ENCODE data around the gene BCL10.

The BCL10 gene

GRCh38 chr1:85279458-85280080 is 3.1 kb upstream of the BCL10 start:
- Histone ChIP-seq H3K27ac (ENCODE audit: extremely low read depth, low read depth, low read length) (no peak overlapping the region), H3K4me1 (ENCODE audit: control insufficient read depth, insufficient read depth, low read length) (peaks cover 2% of the 10 kb centered on the region), H3K36me3 (ENCODE audit: control insufficient read depth in 2 of 2, insufficient read depth in 1 of 2, low read length in 2 of 2) (no peaks in the 10 kb centered on the region), H3K4me3 (ENCODE audit: low read depth, low read length) (no peak overlapping the region), H3K9me3 (ENCODE audit: control insufficient read depth, insufficient read depth, low read depth, low read length) (no peaks in the 10 kb centered on the region)
- ChIA-PET CTCF (interaction anchor here (1.1 kb wide), 1 partner anchor 14 kb away, joined by 3 read pairs; no protein-coding TSS in a partner anchor), POLR2A (no interaction called here)
- TF ChIP-seq ZNF18 (tag by site-specific recombination; IDR thresholded peaks at IDR 0.05) (no peak), TRIM28 (IDR thresholded peaks at IDR 0.05; ENCODE audit: borderline replicate concordance, low read length) (peak; percentile 49; the same call in 1 of the 2 replicates), ZNF155 (tag by site-specific recombination; IDR thresholded peaks at IDR 0.05) (no peak), SETDB1 (IDR thresholded peaks at IDR 0.05; ENCODE audit: insufficient read length, low read length) (peak; percentile 20)

GRCh38 chr1:85278853-85279314 is 2.5 kb upstream of the BCL10 start:
- CTCF ChIA-PET = interaction anchor here (0.6 to 1.1 kb wide), 3 partner anchors 15 to 332 kb away, joined by 3 to 6 read pairs (median 4); no protein-coding TSS in a partner anchor
- Histone ChIP-seq H3K27ac (ENCODE audit: extremely low read depth, low read depth, low read length) (no peak overlapping the region), H3K4me1 (ENCODE audit: control insufficient read depth, insufficient read depth, low read length) (peaks cover 8% of the 10 kb centered on the region), H3K9me3 (ENCODE audit: control insufficient read depth, insufficient read depth, low read depth, low read length) (no peaks in the 10 kb centered on the region), H3K4me3 (ENCODE audit: low read depth, low read length) (no peak overlapping the region), H3K36me3 (ENCODE audit: control insufficient read depth in 2 of 2, insufficient read depth in 1 of 2, low read length in 2 of 2) (no peaks in the 10 kb centered on the region)
- POLR2A ChIA-PET = no interaction called here
- TF ChIP-seq ZEB2 (tag by site-specific recombination; IDR thresholded peaks at IDR 0.05) (peak; percentile 57; the same call in 1 of the 2 replicates), SETDB1 (IDR thresholded peaks at IDR 0.05; ENCODE audit: insufficient read length, low read length) (no peak), TCF7L2 (IDR thresholded peaks at IDR 0.05; ENCODE audit: borderline replicate concordance, low read depth, low read length) (no peak), ZNF433 (tag by site-specific recombination; IDR thresholded peaks at IDR 0.05; ENCODE audit: low read depth) (no peak), ZNF48 (tag by site-specific recombination; IDR thresholded peaks at IDR 0.05) (no peak), ZNF645 (tag by site-specific recombination; IDR thresholded peaks at IDR 0.05) (no peak), ZNF311 (tag by site-specific recombination; IDR thresholded peaks at IDR 0.05; ENCODE audit: borderline replicate concordance) (no peak), KLF17 (tag by site-specific recombination; IDR thresholded peaks at IDR 0.05) (peak; percentile 62; the same call in 1 of the 2 replicates), ZNF560 (tag by site-specific recombination; IDR thresholded peaks at IDR 0.05; ENCODE audit: borderline replicate concordance) (no peak), BCL6B (tag by site-specific recombination; IDR thresholded peaks at IDR 0.05) (no peak), ZNF624 (tag by site-specific recombination; IDR thresholded peaks at IDR 0.05) (no peak), ZNF585B (tag by site-specific recombination; IDR thresholded peaks at IDR 0.05) (no peak), ZNF830 (tag by site-specific recombination; IDR thresholded peaks at IDR 0.05; ENCODE audit: low read depth) (no peak), REST (tag by site-specific recombination; IDR thresholded peaks at IDR 0.05) (no peak), ZSCAN30 (tag by site-specific recombination; IDR thresholded peaks at IDR 0.05) (no peak), ZNF596 (tag by site-specific recombination; IDR thresholded peaks at IDR 0.05) (no peak), ZNF514 (tag by site-specific recombination; IDR thresholded peaks at IDR 0.05) (no peak), ZNF138 (tag by site-specific recombination; IDR thresholded peaks at IDR 0.05; ENCODE audit: borderline replicate concordance) (no peak), HIC1 (tag by site-specific recombination; IDR thresholded peaks at IDR 0.05) (peak; percentile 62; the same call in 1 of the 2 replicates), ZFP37 (tag by site-specific recombination; IDR thresholded peaks at IDR 0.05) (peak; percentile 70; the same call in 1 of the 2 replicates)
